RPMI7951 (cell line): ENCODE data around the gene TP53I13. TPM values are rescaled to one million over a fixed set of nuclear protein-coding genes. Genes with fewer than 3 reads are reported as not detected.

Experiments used
- DNase-seq: peaks from one replicate; pipeline ENCODE4 v3.0.0-alpha.2; 2012; ENCODE audit warnings: low read depth
- total RNA-seq: library from RNA; depleted of rRNA; stranded (reverse); fragments of >200 nt; shearing (Covaris generic); gene quantifications from 2 replicates; pipeline ENCODE4 v1.2.3, GENCODE V29; 2014

Gene TP53I13
- total RNA-seq, 1 experiment from 2014 or later: 29.3 TPM

GRCh38 chr17:29567554-29568330 lies 759 bp upstream of the TP53I13 start:
- DNase-seq: peak; percentile 58

DNA sequence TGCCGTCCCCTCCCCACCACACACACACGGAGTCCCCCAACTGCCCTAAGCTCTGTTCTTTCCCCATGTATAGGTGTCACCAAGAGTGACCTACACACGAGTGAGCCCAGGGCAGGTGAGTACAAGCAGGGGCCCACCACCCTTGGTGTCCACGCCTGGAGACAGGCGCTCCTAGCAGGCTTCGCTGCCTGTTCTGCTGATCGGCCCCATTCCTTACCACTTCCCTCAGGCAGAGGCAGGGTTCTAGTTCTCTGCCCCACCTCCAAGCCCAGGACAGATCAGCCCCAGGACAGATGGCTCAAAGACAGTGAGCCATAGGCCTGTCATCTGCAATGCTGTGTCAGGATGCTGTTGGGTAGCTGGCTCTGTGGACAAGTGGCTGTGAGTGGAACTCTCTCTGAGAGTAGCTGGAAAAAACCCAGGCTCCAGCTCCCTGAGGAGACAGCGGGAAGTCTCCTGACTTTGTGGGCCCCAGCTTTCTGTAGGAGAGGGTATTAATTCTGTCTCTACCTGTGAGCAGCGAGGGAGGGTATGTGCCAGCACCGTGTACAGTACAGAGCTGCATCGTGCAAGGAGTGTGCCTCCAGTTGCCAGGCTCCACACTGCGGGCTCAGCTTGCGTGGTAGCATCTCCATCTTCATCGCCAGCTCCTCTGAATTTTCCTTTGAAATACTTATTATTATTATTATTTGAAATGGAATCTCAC lies 897 bp downstream of the TP53I13 start:
- peak; percentile 51 for DNase-seq

- DNase-seq: no peak
These were observed 2.0 kb downstream of the TP53I13 start for GRCh38 chr17:29570521-29570920.

DNA sequence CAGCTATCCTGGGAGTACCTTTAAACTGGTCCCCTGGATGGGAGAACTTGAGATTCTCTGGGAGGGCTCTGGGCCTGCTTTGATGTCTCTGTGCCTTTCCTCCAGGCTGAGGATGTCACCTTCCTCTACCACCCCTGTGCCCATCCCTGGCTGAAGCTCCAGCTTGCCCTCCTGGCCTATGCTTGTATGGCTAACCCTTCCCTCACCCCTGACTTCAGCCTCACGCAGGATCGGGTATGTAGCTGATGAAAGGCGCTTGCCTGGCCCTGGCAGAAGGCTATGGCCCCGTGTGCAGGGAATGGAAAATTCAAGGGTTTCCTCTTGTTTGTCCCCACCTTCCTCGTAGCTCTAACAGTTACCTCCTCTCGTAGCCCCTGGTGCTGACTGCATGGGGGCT lies 3.0 kb downstream of the TP53I13 start:
- no peak for DNase-seq

DNA sequence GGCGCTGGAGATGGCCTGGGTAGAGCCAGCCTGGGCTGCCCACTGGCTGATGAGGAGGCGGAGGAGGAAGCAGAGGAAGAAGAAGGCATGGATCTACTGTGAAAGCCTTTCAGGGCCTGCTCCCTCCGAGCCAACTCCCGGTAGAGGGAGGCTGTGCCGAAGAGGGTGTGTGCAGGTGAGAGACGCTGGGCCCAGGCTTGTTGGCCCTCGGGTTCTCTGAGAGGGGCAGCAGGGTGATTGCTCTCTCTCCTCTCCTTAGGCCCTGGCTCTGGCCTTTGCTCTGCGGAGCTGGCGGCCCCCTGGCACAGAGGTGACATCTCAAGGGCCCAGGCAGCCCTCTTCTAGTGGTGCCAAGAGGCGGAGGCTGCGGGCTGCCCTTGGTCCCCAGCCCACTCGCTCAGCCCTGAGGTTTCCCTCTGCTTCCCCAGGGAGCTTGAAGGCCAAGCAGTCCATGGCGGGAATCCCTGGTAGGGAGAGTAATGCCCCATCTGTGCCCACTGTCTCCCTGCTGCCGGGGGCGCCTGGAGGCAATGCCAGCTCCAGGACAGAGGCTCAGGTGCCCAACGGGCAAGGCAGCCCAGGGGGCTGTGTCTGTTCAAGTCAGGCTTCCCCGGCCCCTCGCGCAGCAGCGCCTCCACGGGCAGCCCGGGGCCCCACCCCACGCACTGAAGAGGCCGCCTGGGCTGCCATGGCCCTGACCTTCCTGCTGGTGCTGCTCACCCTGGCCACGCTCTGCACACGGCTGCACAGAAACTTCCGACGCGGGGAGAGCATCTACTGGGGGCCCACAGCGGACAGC lies 3.6 kb downstream of the TP53I13 start:
- DNase-seq: no peak

DNA sequence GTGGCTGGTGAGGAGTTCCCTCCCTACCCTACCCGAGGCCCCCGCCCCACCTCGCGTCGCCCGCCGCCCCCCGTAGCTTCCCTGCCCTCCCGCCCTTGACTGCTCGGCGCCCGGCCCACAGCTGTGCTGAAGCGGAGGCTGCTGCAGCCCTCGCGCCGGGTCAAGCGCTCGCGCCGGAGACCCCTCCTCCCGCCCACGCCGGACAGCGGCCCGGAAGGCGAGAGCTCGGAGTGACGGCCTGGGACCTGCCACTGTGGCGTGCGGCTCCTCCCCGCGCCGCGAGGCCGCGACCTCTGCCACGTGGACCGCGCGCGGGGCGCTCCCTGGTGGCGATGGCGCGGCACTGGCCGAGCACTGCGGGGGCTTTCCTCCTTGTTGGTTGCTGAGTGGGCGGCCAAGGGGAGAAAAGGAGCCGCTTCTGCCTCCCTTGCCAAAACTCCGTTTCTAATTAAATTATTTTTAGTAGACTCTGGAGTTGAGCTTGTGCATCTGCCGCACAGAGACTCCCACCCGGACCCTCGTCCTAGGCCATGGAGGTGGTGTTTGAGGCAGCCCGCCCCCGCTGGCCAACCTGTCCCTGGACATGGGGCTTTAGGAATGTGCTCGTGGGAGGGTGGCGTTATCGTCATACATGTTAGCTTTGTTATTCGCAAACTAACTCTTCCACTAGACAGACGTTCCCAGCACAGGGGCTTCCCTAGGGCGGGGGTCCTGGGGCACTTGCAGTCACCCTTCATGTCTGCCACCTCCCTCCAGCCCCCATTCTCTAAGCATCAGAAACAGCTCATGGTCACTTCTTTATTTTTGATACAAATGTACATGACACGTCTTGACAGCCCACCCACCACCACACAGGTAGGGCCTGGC lies 4.4 kb downstream of the TP53I13 start:
- no peak for DNase-seq

GRCh38 chr17:29573558-29573869 lies 5.0 kb downstream of the TP53I13 start:
- DNase-seq: no peak

DNA sequence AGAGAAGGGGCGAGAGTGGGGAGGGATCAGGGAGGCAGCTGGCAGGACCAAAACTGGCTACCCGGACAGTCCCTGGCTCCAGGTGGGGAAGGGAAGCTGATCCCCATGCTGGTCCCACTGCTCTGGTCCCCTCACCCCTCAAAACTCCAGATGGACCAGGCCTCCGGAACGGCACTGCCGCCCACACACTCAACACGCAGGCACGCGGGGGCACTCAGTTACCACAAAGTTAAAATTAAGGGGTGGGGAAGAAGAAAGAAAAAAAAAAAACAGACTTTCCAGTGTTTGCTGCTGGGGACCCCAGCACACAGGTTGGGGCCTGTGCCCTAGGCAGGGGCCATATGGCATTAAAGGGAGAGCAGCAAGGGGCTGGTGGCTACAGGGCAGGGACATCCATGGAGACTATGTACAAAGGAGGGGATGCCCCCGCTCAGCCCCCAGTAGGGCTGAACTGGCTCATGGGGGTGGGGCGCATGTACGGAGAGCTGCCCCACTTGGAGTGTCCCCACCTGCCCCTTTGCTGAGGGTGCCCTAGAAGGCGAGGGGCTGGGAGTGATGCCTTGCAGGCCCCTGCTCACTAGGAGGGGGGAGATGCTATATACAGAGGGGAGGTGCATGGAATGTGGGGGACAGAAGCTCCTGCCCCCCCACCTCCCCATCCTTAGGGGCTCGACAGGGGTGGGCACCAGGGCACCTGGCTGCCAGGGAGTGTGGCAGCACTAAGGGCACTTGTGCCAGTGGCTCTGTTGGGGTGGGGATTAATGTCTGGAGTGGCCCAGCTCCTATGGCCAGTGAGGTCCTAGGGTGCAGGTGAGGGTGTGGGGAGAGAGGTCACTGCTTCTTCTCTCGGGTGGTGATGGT lies 5.6 kb downstream of the TP53I13 start:
- DNase-seq: no peak

DNA sequence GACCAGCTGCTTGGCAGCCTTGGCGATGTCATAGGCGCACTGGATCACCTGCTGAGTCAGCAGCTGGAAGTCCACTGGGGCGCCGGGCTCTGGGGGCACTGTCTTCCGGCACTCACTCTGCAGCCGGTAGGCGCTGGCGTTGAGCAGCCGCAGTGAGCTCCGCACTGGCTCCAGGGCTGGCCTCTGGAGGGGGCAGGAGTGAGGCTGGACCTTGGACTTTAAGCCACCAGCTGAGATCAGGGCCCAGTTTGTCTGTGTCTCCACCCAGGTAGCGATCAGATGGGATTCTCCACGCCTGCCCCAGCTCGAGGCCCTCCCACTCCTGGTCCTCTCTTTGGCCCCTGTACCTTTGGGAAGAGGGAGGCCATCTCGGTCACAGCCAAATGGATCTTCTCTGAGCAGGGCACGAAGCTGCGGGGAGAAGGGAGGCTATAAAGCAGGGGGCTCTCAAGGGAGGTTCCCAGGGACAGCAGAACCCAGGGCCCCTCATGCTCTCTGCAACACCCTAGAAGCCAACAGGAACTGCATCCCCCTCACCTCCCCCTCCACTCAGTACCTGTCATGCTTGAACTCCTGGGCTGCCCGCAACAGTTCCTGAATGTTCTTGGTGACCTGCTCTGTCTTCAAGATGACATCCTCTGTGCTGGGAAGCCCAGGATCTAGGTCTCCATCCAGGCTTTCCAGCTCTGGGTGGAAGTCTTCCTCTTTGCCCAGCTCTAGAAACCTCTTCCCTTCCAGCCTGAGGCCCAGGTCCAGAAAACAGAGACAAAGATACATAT lies 6.4 kb downstream of the TP53I13 start:
- DNase-seq: no peak

DNA sequence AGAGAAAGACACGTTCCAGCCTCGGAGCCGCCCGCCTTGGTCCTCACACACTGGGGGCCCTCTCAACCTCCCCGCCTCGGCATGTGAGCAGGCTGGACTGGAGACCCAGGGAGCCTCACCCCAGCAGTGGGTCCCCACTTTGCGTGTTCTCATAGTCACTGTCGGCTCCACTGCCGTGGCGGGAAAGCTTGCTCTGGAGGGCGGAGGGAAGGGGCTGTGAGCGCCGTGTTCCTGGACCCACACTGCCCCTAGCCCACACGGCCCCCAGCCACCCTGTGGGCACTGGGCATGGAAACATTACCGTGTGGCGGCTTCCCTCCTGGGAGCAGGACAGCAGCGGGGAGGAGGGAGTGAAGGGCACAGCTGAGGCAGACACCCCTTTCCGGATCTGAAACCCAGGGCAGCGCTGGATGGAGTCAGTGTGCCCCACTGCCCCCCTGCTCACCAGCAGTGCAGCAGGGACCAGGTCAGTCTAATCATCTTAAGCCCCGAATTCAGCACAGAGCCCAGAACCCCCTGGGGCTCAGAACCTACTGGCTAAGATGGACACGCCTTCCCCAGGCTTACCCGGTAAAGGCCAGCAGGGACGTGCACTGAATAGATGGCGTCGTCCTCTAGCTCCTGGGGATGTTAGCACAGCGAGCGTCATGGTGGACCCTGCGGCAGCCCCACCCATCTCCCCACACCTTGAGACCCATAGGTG lies 7.2 kb downstream of the TP53I13 start:
- no peak for DNase-seq

DNA sequence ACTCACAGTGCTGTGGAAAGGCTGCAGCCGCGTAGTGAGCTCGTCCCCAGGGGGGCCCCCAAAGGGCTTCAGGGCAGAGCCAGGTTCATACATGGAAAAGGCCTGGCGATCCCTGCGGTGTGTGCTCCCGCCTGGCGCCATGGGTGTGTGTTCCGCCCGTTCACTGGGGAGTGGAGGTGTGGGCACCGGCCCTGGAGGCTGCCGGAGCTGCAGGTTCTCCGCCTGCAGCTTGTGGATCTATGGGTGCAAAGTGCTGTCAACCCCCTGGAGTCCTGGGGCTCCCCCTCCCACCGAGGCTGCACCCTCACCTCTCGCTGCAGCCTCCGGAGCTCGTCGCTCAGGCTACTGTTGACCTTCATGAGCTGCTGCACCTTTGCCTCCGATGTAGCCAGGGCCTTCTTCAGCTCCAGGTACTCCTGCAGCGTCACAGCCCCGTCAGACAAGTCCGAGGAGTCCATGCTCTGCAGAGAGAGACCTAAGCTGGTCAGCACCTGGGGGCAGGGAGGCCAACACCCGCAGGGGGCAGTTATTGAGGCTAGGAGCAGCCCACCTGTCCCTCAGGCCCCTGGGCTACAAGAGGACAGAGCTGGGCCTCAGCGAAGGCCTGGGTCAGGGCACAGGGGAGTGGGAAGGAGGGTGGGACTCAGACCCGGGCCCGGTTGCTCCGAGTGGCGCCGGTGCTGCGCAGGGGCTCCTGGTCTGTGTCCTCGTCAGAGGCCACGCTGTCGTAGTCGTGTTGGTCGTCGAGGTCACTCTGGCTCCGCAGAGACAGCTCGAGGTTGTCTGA lies 7.9 kb downstream of the TP53I13 start:
- no peak for DNase-seq

DNA sequence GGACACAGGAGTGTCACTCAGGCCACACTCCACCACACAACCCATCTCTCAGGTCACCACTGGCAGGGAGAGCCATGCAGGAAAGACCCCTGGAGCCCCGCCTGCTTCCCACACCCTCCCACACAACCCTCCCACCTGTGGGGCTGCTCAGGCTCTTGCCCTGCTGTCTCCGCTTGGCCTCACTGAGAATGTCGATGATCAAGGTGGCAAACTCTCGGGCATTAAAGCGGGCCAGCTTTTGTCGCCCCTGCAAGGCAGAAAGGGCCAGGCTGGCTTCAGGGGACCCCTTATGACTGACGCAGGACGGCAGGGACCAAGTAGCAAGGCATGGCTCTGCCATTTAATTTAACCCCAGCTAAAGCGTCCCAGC lies 8.5 kb downstream of the TP53I13 start:
- DNase-seq: no peak

- DNase-seq: no peak
These were observed 9.1 kb downstream of the TP53I13 start for GRCh38 chr17:29577385-29578211.

GRCh38 chr17:29578626-29579485 lies 10.4 kb downstream of the TP53I13 start:
- DNase-seq: no peak

- DNase-seq: peak; percentile 71
These were observed 11.6 kb downstream of the TP53I13 start for GRCh38 chr17:29579866-29580771.
